Measurements from ENCODE around the gene KCNH8.

KCNH8 gene

DNA sequence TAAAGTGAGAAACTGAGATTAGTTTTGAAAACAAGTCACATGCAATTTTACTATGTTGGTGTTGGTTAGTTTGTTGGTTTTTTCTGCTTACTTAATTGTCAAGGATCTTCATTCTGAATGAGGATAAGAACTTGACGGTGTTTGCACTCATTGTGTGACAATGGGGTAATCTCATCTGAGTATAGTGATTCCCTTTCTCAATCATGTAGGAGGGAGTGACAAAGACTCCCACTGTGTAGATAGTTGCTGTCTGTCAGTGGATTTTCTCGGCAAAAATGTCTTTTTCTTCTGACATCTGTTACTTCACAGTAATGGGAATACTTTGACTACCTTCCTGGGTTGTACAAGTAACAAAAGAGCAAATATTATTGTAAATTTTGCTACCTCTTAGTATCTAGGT is 23.5 kb downstream of the KCNH8 start:
- Histone ChIP-seq H3K4me1 (ENCODE audit: control insufficient read depth in 2 of 2, insufficient read depth in 2 of 2, low read length in 2 of 2) (no peaks in the 10 kb centered on the region), H3K27me3 (ENCODE audit: control insufficient read depth in 2 of 2, insufficient read depth in 2 of 2, low read length in 2 of 2) (no peaks in the 10 kb centered on the region), H3K9ac (ENCODE audit: low read depth in 1 of 2, low read length in 2 of 2) (no peak overlapping the region), H3K4me3 (ENCODE audit: low read length in 2 of 2) (no peak overlapping the region), H3K36me3 (ENCODE audit: control insufficient read depth in 2 of 2, insufficient read depth in 2 of 2, low read length in 2 of 2) (no peaks in the 10 kb centered on the region), H3K27ac (ENCODE audit: low read depth in 2 of 2, low read length in 2 of 2) (no peak overlapping the region), H3K9me3 (ENCODE audit: control insufficient read depth in 2 of 2, low read length in 2 of 2) (no peaks in the 10 kb centered on the region)

- Histone ChIP-seq H3K9ac (ENCODE audit: low read depth in 1 of 2, low read length in 2 of 2) (no peak overlapping the region), H3K36me3 (ENCODE audit: control insufficient read depth in 2 of 2, insufficient read depth in 2 of 2, low read length in 2 of 2) (no peaks in the 10 kb centered on the region), H3K27me3 (ENCODE audit: control insufficient read depth in 2 of 2, insufficient read depth in 2 of 2, low read length in 2 of 2) (no peaks in the 10 kb centered on the region), H3K9me3 (ENCODE audit: control insufficient read depth in 2 of 2, low read length in 2 of 2) (no peaks in the 10 kb centered on the region), H3K4me1 (ENCODE audit: control insufficient read depth in 2 of 2, insufficient read depth in 2 of 2, low read length in 2 of 2) (no peaks in the 10 kb centered on the region), H3K4me3 (ENCODE audit: low read length in 2 of 2) (no peak overlapping the region), H3K27ac (ENCODE audit: low read depth in 2 of 2, low read length in 2 of 2) (no peak overlapping the region)
Observed at GRCh38 chr3:19173945-19174344, 25.6 kb downstream of the KCNH8 start.

DNA sequence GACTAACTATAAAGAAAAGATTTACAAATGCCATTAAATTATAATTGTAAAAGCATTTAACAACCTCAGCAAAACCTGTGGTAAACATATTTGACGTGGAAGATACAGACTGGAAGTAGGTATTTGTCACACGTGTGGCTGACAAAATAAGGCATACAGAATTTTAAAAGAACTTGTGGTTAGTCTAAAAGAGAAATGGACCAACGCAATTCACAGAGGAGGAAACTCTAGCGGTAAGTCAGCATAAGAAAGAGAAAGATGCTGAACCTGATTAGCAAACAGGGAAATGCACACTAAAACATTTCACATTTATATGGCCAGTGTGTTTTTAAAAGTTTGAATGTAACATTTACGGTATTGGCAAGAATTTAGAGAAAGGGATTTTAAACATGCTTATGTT is 35.3 kb downstream of the KCNH8 start:
- Histone ChIP-seq H3K4me1 (ENCODE audit: control insufficient read depth in 2 of 2, insufficient read depth in 2 of 2, low read length in 2 of 2) (no peaks in the 10 kb centered on the region), H3K4me3 (ENCODE audit: low read length in 2 of 2) (no peak overlapping the region), H3K36me3 (ENCODE audit: control insufficient read depth in 2 of 2, insufficient read depth in 2 of 2, low read length in 2 of 2) (no peaks in the 10 kb centered on the region), H3K9ac (ENCODE audit: low read depth in 1 of 2, low read length in 2 of 2) (no peak overlapping the region), H3K27me3 (ENCODE audit: control insufficient read depth in 2 of 2, insufficient read depth in 2 of 2, low read length in 2 of 2) (no peaks in the 10 kb centered on the region), H3K9me3 (ENCODE audit: control insufficient read depth in 2 of 2, low read length in 2 of 2) (no peaks in the 10 kb centered on the region), H3K27ac (ENCODE audit: low read depth in 2 of 2, low read length in 2 of 2) (no peak overlapping the region)

DNA sequence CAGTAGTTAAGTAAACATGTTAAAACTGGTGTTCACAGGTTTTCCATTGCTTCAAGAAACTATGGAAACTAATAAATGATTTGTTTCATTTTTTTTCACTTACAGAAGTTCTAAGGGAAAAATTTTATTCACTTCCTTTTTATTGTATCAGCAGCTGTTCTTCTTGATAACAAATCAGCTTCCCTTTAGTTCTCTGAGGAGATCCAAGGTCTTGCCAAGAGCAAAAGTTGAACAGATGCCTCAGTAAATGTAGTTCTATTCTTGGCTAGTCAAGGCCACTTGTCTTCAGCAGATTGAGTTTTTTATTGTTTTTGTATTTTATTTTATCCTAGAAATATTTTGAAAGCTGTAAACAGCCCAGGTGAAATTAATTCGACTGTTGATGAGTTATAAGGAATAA is 41.8 kb downstream of the KCNH8 start:
- Histone ChIP-seq H3K4me3 (ENCODE audit: low read length in 2 of 2) (no peak overlapping the region), H3K27me3 (ENCODE audit: control insufficient read depth in 2 of 2, insufficient read depth in 2 of 2, low read length in 2 of 2) (no peaks in the 10 kb centered on the region), H3K4me1 (ENCODE audit: control insufficient read depth in 2 of 2, insufficient read depth in 2 of 2, low read length in 2 of 2) (no peaks in the 10 kb centered on the region), H3K9ac (ENCODE audit: low read depth in 1 of 2, low read length in 2 of 2) (no peak overlapping the region), H3K27ac (ENCODE audit: low read depth in 2 of 2, low read length in 2 of 2) (no peak overlapping the region), H3K9me3 (ENCODE audit: control insufficient read depth in 2 of 2, low read length in 2 of 2) (no peaks in the 10 kb centered on the region), H3K36me3 (ENCODE audit: control insufficient read depth in 2 of 2, insufficient read depth in 2 of 2, low read length in 2 of 2) (no peaks in the 10 kb centered on the region)

- Histone ChIP-seq H3K27me3 (ENCODE audit: control insufficient read depth in 2 of 2, insufficient read depth in 2 of 2, low read length in 2 of 2) (no peaks in the 10 kb centered on the region), H3K4me3 (ENCODE audit: low read length in 2 of 2) (no peak overlapping the region), H3K4me1 (ENCODE audit: control insufficient read depth in 2 of 2, insufficient read depth in 2 of 2, low read length in 2 of 2) (no peaks in the 10 kb centered on the region), H3K9me3 (ENCODE audit: control insufficient read depth in 2 of 2, low read length in 2 of 2) (no peaks in the 10 kb centered on the region), H3K9ac (ENCODE audit: low read depth in 1 of 2, low read length in 2 of 2) (no peak overlapping the region), H3K27ac (ENCODE audit: low read depth in 2 of 2, low read length in 2 of 2) (no peak overlapping the region), H3K36me3 (ENCODE audit: control insufficient read depth in 2 of 2, insufficient read depth in 2 of 2, low read length in 2 of 2) (no peaks in the 10 kb centered on the region)
Observed at GRCh38 chr3:19190602-19191001, 42.3 kb downstream of the KCNH8 start.

GRCh38 chr3:19199131-19199530 is 50.8 kb downstream of the KCNH8 start:
- H3K9ac ChIP-seq (ENCODE audit: low read depth in 1 of 2, low read length in 2 of 2), result no peak overlapping the region
- no peak overlapping the region for H3K4me3 ChIP-seq (ENCODE audit: low read length in 2 of 2)
- H3K27me3 ChIP-seq (ENCODE audit: control insufficient read depth in 2 of 2, insufficient read depth in 2 of 2, low read length in 2 of 2), result no peaks in the 10 kb centered on the region
- no peaks in the 10 kb centered on the region for H3K36me3 ChIP-seq (ENCODE audit: control insufficient read depth in 2 of 2, insufficient read depth in 2 of 2, low read length in 2 of 2)
- no peak overlapping the region for H3K27ac ChIP-seq (ENCODE audit: low read depth in 2 of 2, low read length in 2 of 2)
- no peaks in the 10 kb centered on the region for H3K4me1 ChIP-seq (ENCODE audit: control insufficient read depth in 2 of 2, insufficient read depth in 2 of 2, low read length in 2 of 2)
- no peaks in the 10 kb centered on the region for H3K9me3 ChIP-seq (ENCODE audit: control insufficient read depth in 2 of 2, low read length in 2 of 2)

GRCh38 chr3:19202303-19202702 is 54.0 kb downstream of the KCNH8 start:
- Histone ChIP-seq H3K27ac (ENCODE audit: low read depth in 2 of 2, low read length in 2 of 2) (no peak overlapping the region), H3K9me3 (ENCODE audit: control insufficient read depth in 2 of 2, low read length in 2 of 2) (no peaks in the 10 kb centered on the region), H3K4me3 (ENCODE audit: low read length in 2 of 2) (no peak overlapping the region), H3K4me1 (ENCODE audit: control insufficient read depth in 2 of 2, insufficient read depth in 2 of 2, low read length in 2 of 2) (no peaks in the 10 kb centered on the region), H3K27me3 (ENCODE audit: control insufficient read depth in 2 of 2, insufficient read depth in 2 of 2, low read length in 2 of 2) (no peaks in the 10 kb centered on the region), H3K36me3 (ENCODE audit: control insufficient read depth in 2 of 2, insufficient read depth in 2 of 2, low read length in 2 of 2) (no peaks in the 10 kb centered on the region), H3K9ac (ENCODE audit: low read depth in 1 of 2, low read length in 2 of 2) (no peak overlapping the region)

GRCh38 chr3:19202754-19203153 is 54.4 kb downstream of the KCNH8 start:
- H3K9me3 ChIP-seq (ENCODE audit: control insufficient read depth in 2 of 2, low read length in 2 of 2), result no peaks in the 10 kb centered on the region
- H3K27ac ChIP-seq (ENCODE audit: low read depth in 2 of 2, low read length in 2 of 2), result no peak overlapping the region
- H3K9ac ChIP-seq (ENCODE audit: low read depth in 1 of 2, low read length in 2 of 2), result no peak overlapping the region
- H3K36me3 ChIP-seq (ENCODE audit: control insufficient read depth in 2 of 2, insufficient read depth in 2 of 2, low read length in 2 of 2), result no peaks in the 10 kb centered on the region
- no peaks in the 10 kb centered on the region for H3K4me1 ChIP-seq (ENCODE audit: control insufficient read depth in 2 of 2, insufficient read depth in 2 of 2, low read length in 2 of 2)
- no peaks in the 10 kb centered on the region for H3K27me3 ChIP-seq (ENCODE audit: control insufficient read depth in 2 of 2, insufficient read depth in 2 of 2, low read length in 2 of 2)
- no peak overlapping the region for H3K4me3 ChIP-seq (ENCODE audit: low read length in 2 of 2)

DNA sequence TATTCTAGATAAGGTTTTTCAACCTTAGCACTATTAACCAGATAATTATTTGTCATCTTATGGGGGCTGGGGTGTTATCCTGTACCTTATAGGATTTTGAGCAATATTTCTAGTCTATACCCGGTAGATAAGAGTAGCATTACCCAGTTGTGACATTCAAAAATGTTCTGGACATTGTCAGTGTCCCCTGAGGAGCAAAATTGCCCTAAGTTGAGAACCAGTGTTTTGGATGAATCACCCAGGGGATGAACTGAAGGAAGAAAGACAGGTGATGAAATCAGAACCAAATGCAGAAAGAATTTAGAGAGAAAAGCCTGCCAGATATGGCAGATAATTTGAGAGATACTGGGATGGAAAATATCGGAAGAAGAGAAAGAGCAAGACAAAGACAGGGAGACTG is 58.2 kb downstream of the KCNH8 start:
- Histone ChIP-seq H3K36me3 (ENCODE audit: control insufficient read depth in 2 of 2, insufficient read depth in 2 of 2, low read length in 2 of 2) (no peaks in the 10 kb centered on the region), H3K27ac (ENCODE audit: low read depth in 2 of 2, low read length in 2 of 2) (no peak overlapping the region), H3K4me3 (ENCODE audit: low read length in 2 of 2) (no peak overlapping the region), H3K9me3 (ENCODE audit: control insufficient read depth in 2 of 2, low read length in 2 of 2) (no peaks in the 10 kb centered on the region), H3K4me1 (ENCODE audit: control insufficient read depth in 2 of 2, insufficient read depth in 2 of 2, low read length in 2 of 2) (no peaks in the 10 kb centered on the region), H3K9ac (ENCODE audit: low read depth in 1 of 2, low read length in 2 of 2) (no peak overlapping the region), H3K27me3 (ENCODE audit: control insufficient read depth in 2 of 2, insufficient read depth in 2 of 2, low read length in 2 of 2) (no peaks in the 10 kb centered on the region)

DNA sequence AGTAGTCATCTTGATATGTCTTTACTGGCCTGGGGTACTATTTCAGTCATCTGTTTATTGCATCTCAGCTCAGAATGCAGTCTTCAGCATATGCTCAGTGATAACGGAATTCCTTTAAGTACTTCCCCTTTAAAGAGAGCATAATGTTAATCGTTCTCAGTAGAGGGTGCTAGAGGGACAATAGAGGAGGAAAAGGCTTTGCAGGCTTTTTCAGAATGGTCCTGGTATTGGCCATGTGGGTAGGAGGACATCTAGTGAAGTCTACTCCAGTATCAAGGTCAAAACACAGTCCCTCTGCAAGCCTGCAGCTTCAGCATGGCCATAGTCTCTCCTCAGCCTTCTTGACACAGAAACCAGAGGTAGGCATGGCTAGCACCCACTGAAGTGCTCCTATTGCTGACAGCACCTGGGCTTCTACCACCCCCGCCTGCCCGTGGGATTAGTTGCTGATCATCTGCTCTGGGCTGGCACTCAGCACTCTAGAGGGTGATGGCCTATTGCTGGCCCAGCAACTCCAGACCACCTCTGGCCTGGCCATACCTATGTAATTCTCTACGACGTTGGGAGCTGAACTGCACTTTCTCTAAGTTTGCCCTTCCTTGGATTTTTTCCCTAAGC is 65.4 kb downstream of the KCNH8 start:
- Histone ChIP-seq H3K27ac (ENCODE audit: low read depth in 2 of 2, low read length in 2 of 2) (no peak overlapping the region), H3K36me3 (ENCODE audit: control insufficient read depth in 2 of 2, insufficient read depth in 2 of 2, low read length in 2 of 2) (no peaks in the 10 kb centered on the region), H3K9ac (ENCODE audit: low read depth in 1 of 2, low read length in 2 of 2) (no peak overlapping the region), H3K4me3 (ENCODE audit: low read length in 2 of 2) (no peak overlapping the region), H3K9me3 (ENCODE audit: control insufficient read depth in 2 of 2, low read length in 2 of 2) (no peaks in the 10 kb centered on the region), H3K27me3 (ENCODE audit: control insufficient read depth in 2 of 2, insufficient read depth in 2 of 2, low read length in 2 of 2) (no peaks in the 10 kb centered on the region), H3K4me1 (ENCODE audit: control insufficient read depth in 2 of 2, insufficient read depth in 2 of 2, low read length in 2 of 2) (no peaks in the 10 kb centered on the region)

GRCh38 chr3:19215427-19215826 is 67.1 kb downstream of the KCNH8 start:
- Histone ChIP-seq H3K36me3 (ENCODE audit: control insufficient read depth in 2 of 2, insufficient read depth in 2 of 2, low read length in 2 of 2) (no peaks in the 10 kb centered on the region), H3K27ac (ENCODE audit: low read depth in 2 of 2, low read length in 2 of 2) (no peak overlapping the region), H3K9ac (ENCODE audit: low read depth in 1 of 2, low read length in 2 of 2) (no peak overlapping the region), H3K4me1 (ENCODE audit: control insufficient read depth in 2 of 2, insufficient read depth in 2 of 2, low read length in 2 of 2) (no peaks in the 10 kb centered on the region), H3K4me3 (ENCODE audit: low read length in 2 of 2) (no peak overlapping the region), H3K9me3 (ENCODE audit: control insufficient read depth in 2 of 2, low read length in 2 of 2) (no peaks in the 10 kb centered on the region), H3K27me3 (ENCODE audit: control insufficient read depth in 2 of 2, insufficient read depth in 2 of 2, low read length in 2 of 2) (no peaks in the 10 kb centered on the region)
